Stimulated activated memory B cell treated with anti-CD40 and anti-IgM and Interleukin-4, amounts not matched to agents 10 μg/mL and 1 μg/mL and 100 μg/mL, for 72 hours (primary cell): ENCODE results near the gene EFHC1.
"Not testable (repeated sequence)": the region's sequence is repeated elsewhere in the genome, so short reads cannot be mapped to it uniquely, and the experiment has no call there.

Experiments
- ATAC-seq: fragments of 150-1000 bp; cut with Tn5 transposase; 2 replicates; pipeline ENCODE4 v1.10.0; 2021
- H3K27ac Mint-ChIP-seq: one replicate; pipeline ENCODE4 v1.8.0; 2022; ENCODE audit warnings: mild to moderate bottlenecking, mixed read lengths
- H3K27me3 Mint-ChIP-seq: one replicate; pipeline ENCODE4 v1.8.0; 2022; ENCODE audit warnings: mixed read lengths
- H3K36me3 Mint-ChIP-seq: one replicate; pipeline ENCODE4 v1.8.0; 2022; ENCODE audit warnings: mixed read lengths
- H3K4me1 Mint-ChIP-seq: one replicate; pipeline ENCODE4 v1.8.0; 2022; ENCODE audit warnings: mixed read lengths
- H3K4me3 Mint-ChIP-seq: one replicate; pipeline ENCODE4 v1.8.0; 2022; ENCODE audit warnings: mild to moderate bottlenecking, moderate library complexity, mixed read lengths
- H3K9me3 Mint-ChIP-seq: one replicate; pipeline ENCODE4 v1.8.0; 2022; ENCODE audit warnings: mixed read lengths

Gene EFHC1

GRCh38 chr6:52457096-52457495 lies 37.0 kb downstream of the EFHC1 start:
- no peaks in the 10 kb centered on the region for H3K4me1 Mint-ChIP-seq
- H3K36me3 Mint-ChIP-seq = peaks cover 29% of the 10 kb centered on the region
- no peak for ATAC-seq
- H3K27ac Mint-ChIP-seq = no peak overlapping the region
- H3K4me3 Mint-ChIP-seq = no peak overlapping the region
- H3K27me3 Mint-ChIP-seq = no peaks in the 10 kb centered on the region
- H3K9me3 Mint-ChIP-seq = no peaks in the 10 kb centered on the region

- peaks cover 17% of the 10 kb centered on the region for H3K36me3 Mint-ChIP-seq
- ATAC-seq, H3K4me3 Mint-ChIP-seq, H3K27me3 Mint-ChIP-seq, H3K4me1 Mint-ChIP-seq, H3K9me3 Mint-ChIP-seq, H3K27ac Mint-ChIP-seq: not testable (repeated sequence)
Measured at GRCh38 chr6:52461194-52461593, 41.1 kb downstream of the EFHC1 start.

GRCh38 chr6:52474173-52474572 lies 54.0 kb downstream of the EFHC1 start:
- Mint-ChIP-seq H3K9me3 (peaks cover 3% of the 10 kb centered on the region), H3K27ac (no peak overlapping the region), H3K36me3 (peaks cover 11% of the 10 kb centered on the region), H3K4me3 (no peak overlapping the region), H3K4me1 (no peaks in the 10 kb centered on the region), H3K27me3 (no peaks in the 10 kb centered on the region)
- ATAC-seq = no peak

GRCh38 chr6:52475307-52475706 lies 55.2 kb downstream of the EFHC1 start:
- peaks cover 7% of the 10 kb centered on the region for H3K36me3 Mint-ChIP-seq
- peaks cover 3% of the 10 kb centered on the region for H3K9me3 Mint-ChIP-seq
- H3K27me3 Mint-ChIP-seq = no peaks in the 10 kb centered on the region
- no peak for ATAC-seq
- no peak overlapping the region for H3K27ac Mint-ChIP-seq
- peaks cover 2% of the 10 kb centered on the region for H3K4me1 Mint-ChIP-seq
- no peak overlapping the region for H3K4me3 Mint-ChIP-seq

- H3K9me3 Mint-ChIP-seq = peaks cover 3% of the 10 kb centered on the region
- no peaks in the 10 kb centered on the region for H3K27me3 Mint-ChIP-seq
- H3K27ac Mint-ChIP-seq = no peak overlapping the region
- H3K4me3 Mint-ChIP-seq = no peak overlapping the region
- no peak for ATAC-seq
- H3K4me1 Mint-ChIP-seq = peaks cover 6% of the 10 kb centered on the region
- peaks cover 28% of the 10 kb centered on the region for H3K36me3 Mint-ChIP-seq
Measured at GRCh38 chr6:52482903-52483670, 62.9 kb downstream of the EFHC1 start.

- H3K9me3 Mint-ChIP-seq = peaks cover 3% of the 10 kb centered on the region
- H3K27ac Mint-ChIP-seq = no peak overlapping the region
- no peak for ATAC-seq
- H3K4me3 Mint-ChIP-seq = no peak overlapping the region
- H3K36me3 Mint-ChIP-seq = peaks cover 28% of the 10 kb centered on the region
- peaks cover 6% of the 10 kb centered on the region for H3K4me1 Mint-ChIP-seq
- no peaks in the 10 kb centered on the region for H3K27me3 Mint-ChIP-seq
Measured at GRCh38 chr6:52483671-52484003, 63.5 kb downstream of the EFHC1 start.

GRCh38 chr6:52489881-52490280 lies 69.7 kb downstream of the EFHC1 start:
- Mint-ChIP-seq H3K4me1 (peaks cover 54% of the 10 kb centered on the region), H3K27me3 (no peaks in the 10 kb centered on the region), H3K9me3 (no peaks in the 10 kb centered on the region), H3K36me3 (peaks cover 15% of the 10 kb centered on the region), H3K4me3 (no peak overlapping the region), H3K27ac (peak overlapping the region; percentile 98)
- ATAC-seq = no peak

GRCh38 chr6:52491203-52492069 lies 71.3 kb downstream of the EFHC1 start:
- no peaks in the 10 kb centered on the region for H3K27me3 Mint-ChIP-seq
- peak overlapping the region; percentile 98 for H3K27ac Mint-ChIP-seq
- peaks cover 69% of the 10 kb centered on the region for H3K4me1 Mint-ChIP-seq
- no peaks in the 10 kb centered on the region for H3K9me3 Mint-ChIP-seq
- peaks cover 13% of the 10 kb centered on the region for H3K36me3 Mint-ChIP-seq
- ATAC-seq = peak; percentile 76
- peak overlapping the region; percentile 75 for H3K4me3 Mint-ChIP-seq

GRCh38 chr6:52493669-52494068 lies 73.5 kb downstream of the EFHC1 start:
- Mint-ChIP-seq H3K4me3 (peak overlapping the region; percentile 39), H3K27me3 (no peaks in the 10 kb centered on the region), H3K4me1 (peaks cover 91% of the 10 kb centered on the region), H3K27ac (peak overlapping the region; percentile 98), H3K36me3 (peaks cover 9% of the 10 kb centered on the region), H3K9me3 (no peaks in the 10 kb centered on the region)
- peak; percentile 66 for ATAC-seq

- no peak for ATAC-seq
- Mint-ChIP-seq H3K9me3 (no peaks in the 10 kb centered on the region), H3K4me3 (no peak overlapping the region), H3K4me1 (peaks cover 100% of the 10 kb centered on the region), H3K27me3 (no peaks in the 10 kb centered on the region), H3K27ac (peak overlapping the region; percentile 98), H3K36me3 (peaks cover 9% of the 10 kb centered on the region)
Measured at GRCh38 chr6:52494298-52495072, 74.3 kb downstream of the EFHC1 start.

GRCh38 chr6:52495922-52496321 lies 75.8 kb downstream of the EFHC1 start:
- no peaks in the 10 kb centered on the region for H3K27me3 Mint-ChIP-seq
- H3K4me3 Mint-ChIP-seq = no peak overlapping the region
- H3K9me3 Mint-ChIP-seq = no peaks in the 10 kb centered on the region
- no peak for ATAC-seq
- H3K4me1 Mint-ChIP-seq = peaks cover 91% of the 10 kb centered on the region
- peak overlapping the region; percentile 98 for H3K27ac Mint-ChIP-seq
- peaks cover 9% of the 10 kb centered on the region for H3K36me3 Mint-ChIP-seq

- peak overlapping the region; percentile 9 for H3K4me3 Mint-ChIP-seq
- no peaks in the 10 kb centered on the region for H3K9me3 Mint-ChIP-seq
- no peaks in the 10 kb centered on the region for H3K27me3 Mint-ChIP-seq
- ATAC-seq = peak; percentile 46
- peak overlapping the region; percentile 98 for H3K27ac Mint-ChIP-seq
- peaks cover 9% of the 10 kb centered on the region for H3K36me3 Mint-ChIP-seq
- H3K4me1 Mint-ChIP-seq = peaks cover 84% of the 10 kb centered on the region
Measured at GRCh38 chr6:52496631-52497030, 76.5 kb downstream of the EFHC1 start.

- Mint-ChIP-seq H3K36me3 (peaks cover 14% of the 10 kb centered on the region), H3K9me3 (no peaks in the 10 kb centered on the region), H3K4me1 (peaks cover 72% of the 10 kb centered on the region), H3K4me3 (peak overlapping the region; percentile 67), H3K27ac (peak overlapping the region; percentile 98), H3K27me3 (no peaks in the 10 kb centered on the region)
- peak; percentile 92 for ATAC-seq
Measured at GRCh38 chr6:52497652-52498408, 77.7 kb downstream of the EFHC1 start.

GRCh38 chr6:52498538-52499017 lies 78.4 kb downstream of the EFHC1 start:
- no peaks in the 10 kb centered on the region for H3K27me3 Mint-ChIP-seq
- peak overlapping the region; percentile 67 for H3K4me3 Mint-ChIP-seq
- H3K36me3 Mint-ChIP-seq = peaks cover 16% of the 10 kb centered on the region
- H3K4me1 Mint-ChIP-seq = peaks cover 65% of the 10 kb centered on the region
- ATAC-seq = peak; percentile 62
- H3K27ac Mint-ChIP-seq = peak overlapping the region; percentile 98
- no peaks in the 10 kb centered on the region for H3K9me3 Mint-ChIP-seq
